ENCODE measurements around the gene PSRC1.

PSRC1 gene

GRCh38 chr1:109252167-109252892 is 30.6 kb downstream of the PSRC1 start:
- Mint-ChIP-seq H3K9me3 (no peaks in the 10 kb centered on the region), H3K36me3 (ENCODE audit: low read depth) (no peaks in the 10 kb centered on the region), H3K4me1 (peaks cover 5% of the 10 kb centered on the region), H3K4me3 (no peak overlapping the region), H3K27ac (no peak overlapping the region), H3K27me3 (no peaks in the 10 kb centered on the region)
- DNase-seq (no peak), ATAC-seq (no peak)

GRCh38 chr1:109251277-109252166 is 31.4 kb downstream of the PSRC1 start:
- no peak overlapping the region for H3K27ac Mint-ChIP-seq
- H3K9me3 Mint-ChIP-seq: no peaks in the 10 kb centered on the region
- peaks cover 5% of the 10 kb centered on the region for H3K4me1 Mint-ChIP-seq
- H3K27me3 Mint-ChIP-seq: peaks cover under 1% of the 10 kb centered on the region
- no peaks in the 10 kb centered on the region for H3K36me3 Mint-ChIP-seq (ENCODE audit: low read depth)
- ATAC-seq (no peak), DNase-seq (no peak)
- no peak overlapping the region for H3K4me3 Mint-ChIP-seq

- no peak overlapping the region for H3K27ac Mint-ChIP-seq
- H3K27me3 Mint-ChIP-seq: peaks cover 2% of the 10 kb centered on the region
- no peaks in the 10 kb centered on the region for H3K36me3 Mint-ChIP-seq (ENCODE audit: low read depth)
- H3K4me3 Mint-ChIP-seq: peak overlapping the region; percentile 55
- ATAC-seq (no peak), DNase-seq (no peak)
- peaks cover 5% of the 10 kb centered on the region for H3K4me1 Mint-ChIP-seq
- H3K9me3 Mint-ChIP-seq: no peaks in the 10 kb centered on the region
Observed at GRCh38 chr1:109250454-109251276, 32.3 kb downstream of the PSRC1 start.

- peak; percentile 20 for ATAC-seq
- H3K27ac Mint-ChIP-seq: no peak overlapping the region
Observed at GRCh38 chr1:109249654-109250401, 33.1 kb downstream of the PSRC1 start.

GRCh38 chr1:109248797-109249629 is 33.9 kb downstream of the PSRC1 start, which contains the start of gene CELSR2:
CELSR2 (plus strand) TSS chr1:109249539; CDS start chr1:109250080, 541 bp downstream.
- Mint-ChIP-seq H3K9me3 (no peaks in the 10 kb centered on the region), H3K4me1 (peaks cover 5% of the 10 kb centered on the region), H3K27me3 (peaks cover 2% of the 10 kb centered on the region), H3K27ac (no peak within 1 kb of the TSS), H3K4me3 (peak within 1 kb of the TSS; percentile 66), H3K36me3 (ENCODE audit: low read depth) (no peaks in the 10 kb centered on the region)
- ATAC-seq: peak; percentile 72
- peak; percentile 58 for DNase-seq

More at GRCh38 chr1:109249654-109250401, 33.1 kb downstream of the PSRC1 start:
- Mint-ChIP-seq H3K36me3 (ENCODE audit: low read depth) (no peaks in the 10 kb centered on the region), H3K4me3 (peak overlapping the region; percentile 55), H3K9me3 (no peaks in the 10 kb centered on the region), H3K4me1 (peaks cover 5% of the 10 kb centered on the region), H3K27me3 (peaks cover 2% of the 10 kb centered on the region)
- DNase-seq: no peak

GRCh38 chr1:109248444-109248796 is 34.5 kb downstream of the PSRC1 start:
- no peaks in the 10 kb centered on the region for H3K9me3 Mint-ChIP-seq
- H3K27ac Mint-ChIP-seq: no peak overlapping the region
- ATAC-seq: no peak
- H3K4me1 Mint-ChIP-seq: peaks cover 5% of the 10 kb centered on the region
- no peak overlapping the region for H3K4me3 Mint-ChIP-seq
- H3K27me3 Mint-ChIP-seq: peaks cover 2% of the 10 kb centered on the region
- no peaks in the 10 kb centered on the region for H3K36me3 Mint-ChIP-seq (ENCODE audit: low read depth)
- DNase-seq: no peak

- ATAC-seq (no peak), DNase-seq (no peak)
- Mint-ChIP-seq H3K9me3 (no peaks in the 10 kb centered on the region), H3K27ac (no peak overlapping the region), H3K36me3 (ENCODE audit: low read depth) (no peaks in the 10 kb centered on the region), H3K4me3 (no peak overlapping the region), H3K4me1 (peaks cover 5% of the 10 kb centered on the region), H3K27me3 (peaks cover 7% of the 10 kb centered on the region)
Observed at GRCh38 chr1:109247401-109248365, 35.3 kb downstream of the PSRC1 start.

- H3K36me3 Mint-ChIP-seq (ENCODE audit: low read depth): no peaks in the 10 kb centered on the region
- H3K4me1 Mint-ChIP-seq: peaks cover 12% of the 10 kb centered on the region
- H3K4me3 Mint-ChIP-seq: no peak overlapping the region
- H3K27ac Mint-ChIP-seq: no peak overlapping the region
- H3K27me3 Mint-ChIP-seq: peaks cover 13% of the 10 kb centered on the region
- ATAC-seq: no peak
- no peak for DNase-seq
- H3K9me3 Mint-ChIP-seq: no peaks in the 10 kb centered on the region
Observed at GRCh38 chr1:109246141-109246551, 36.8 kb downstream of the PSRC1 start.

- no peak for ATAC-seq
Observed at GRCh38 chr1:109243860-109244552, 38.9 kb downstream of the PSRC1 start.

GRCh38 chr1:109243221-109243620 is 39.7 kb downstream of the PSRC1 start:
- H3K9me3 Mint-ChIP-seq: no peaks in the 10 kb centered on the region
- H3K36me3 Mint-ChIP-seq (ENCODE audit: low read depth): no peaks in the 10 kb centered on the region
- peaks cover 13% of the 10 kb centered on the region for H3K27me3 Mint-ChIP-seq
- ATAC-seq (no peak), DNase-seq (no peak)
- no peak overlapping the region for H3K27ac Mint-ChIP-seq
- H3K4me3 Mint-ChIP-seq: no peak overlapping the region
- H3K4me1 Mint-ChIP-seq: peaks cover 7% of the 10 kb centered on the region

More at GRCh38 chr1:109243860-109244552, 38.9 kb downstream of the PSRC1 start:
- Mint-ChIP-seq H3K36me3 (ENCODE audit: low read depth) (no peaks in the 10 kb centered on the region), H3K27ac (no peak overlapping the region), H3K4me3 (no peak overlapping the region), H3K4me1 (peaks cover 9% of the 10 kb centered on the region), H3K27me3 (peaks cover 13% of the 10 kb centered on the region), H3K9me3 (no peaks in the 10 kb centered on the region)
- DNase-seq: no peak

GRCh38 chr1:109242387-109242786 is 40.6 kb downstream of the PSRC1 start:
- H3K27me3 Mint-ChIP-seq: peaks cover 13% of the 10 kb centered on the region
- no peak overlapping the region for H3K27ac Mint-ChIP-seq
- H3K36me3 Mint-ChIP-seq (ENCODE audit: low read depth): peaks cover 2% of the 10 kb centered on the region
- DNase-seq (no peak), ATAC-seq (no peak)
- no peaks in the 10 kb centered on the region for H3K9me3 Mint-ChIP-seq
- peaks cover 7% of the 10 kb centered on the region for H3K4me1 Mint-ChIP-seq
- H3K4me3 Mint-ChIP-seq: no peak overlapping the region

GRCh38 chr1:109241841-109242345 is 41.1 kb downstream of the PSRC1 start:
- no peak overlapping the region for H3K4me3 Mint-ChIP-seq
- no peak overlapping the region for H3K27ac Mint-ChIP-seq
- no peaks in the 10 kb centered on the region for H3K9me3 Mint-ChIP-seq
- DNase-seq (no peak), ATAC-seq (no peak)
- H3K36me3 Mint-ChIP-seq (ENCODE audit: low read depth): peaks cover 7% of the 10 kb centered on the region
- peaks cover 7% of the 10 kb centered on the region for H3K4me1 Mint-ChIP-seq
- H3K27me3 Mint-ChIP-seq: peaks cover 13% of the 10 kb centered on the region
